ENCODE results near the gene SYCP2.

The SYCP2 gene

GRCh38 chr20:59920944-59921343 is 12.5 kb downstream of the SYCP2 start:
- no peak for DNase-seq (ENCODE audit: extremely low spot score)
- ChIA-PET POLR2A (no interaction called here), CTCF (interaction anchor here (0.9 kb wide), 1 partner anchor 13 kb away, joined by 4 read pairs; the partner anchor contains the start of gene SYCP2)
- TF ChIP-seq, protein P1, sequence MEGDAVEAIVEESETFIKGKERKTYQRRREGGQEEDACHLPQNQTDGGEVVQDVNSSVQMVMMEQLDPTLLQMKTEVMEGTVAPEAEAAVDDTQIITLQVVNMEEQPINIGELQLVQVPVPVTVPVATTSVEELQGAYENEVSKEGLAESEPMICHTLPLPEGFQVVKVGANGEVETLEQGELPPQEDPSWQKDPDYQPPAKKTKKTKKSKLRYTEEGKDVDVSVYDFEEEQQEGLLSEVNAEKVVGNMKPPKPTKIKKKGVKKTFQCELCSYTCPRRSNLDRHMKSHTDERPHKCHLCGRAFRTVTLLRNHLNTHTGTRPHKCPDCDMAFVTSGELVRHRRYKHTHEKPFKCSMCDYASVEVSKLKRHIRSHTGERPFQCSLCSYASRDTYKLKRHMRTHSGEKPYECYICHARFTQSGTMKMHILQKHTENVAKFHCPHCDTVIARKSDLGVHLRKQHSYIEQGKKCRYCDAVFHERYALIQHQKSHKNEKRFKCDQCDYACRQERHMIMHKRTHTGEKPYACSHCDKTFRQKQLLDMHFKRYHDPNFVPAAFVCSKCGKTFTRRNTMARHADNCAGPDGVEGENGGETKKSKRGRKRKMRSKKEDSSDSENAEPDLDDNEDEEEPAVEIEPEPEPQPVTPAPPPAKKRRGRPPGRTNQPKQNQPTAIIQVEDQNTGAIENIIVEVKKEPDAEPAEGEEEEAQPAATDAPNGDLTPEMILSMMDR (IDR thresholded peaks at IDR 0.05; ENCODE audit: control extremely low read depth, extremely low read depth, low read depth, missing control alignments): no peak

- DNase-seq (ENCODE audit: extremely low spot score): no peak
- ChIA-PET CTCF (interaction anchor here (1.3 to 2.4 kb wide), 3 partner anchors 15 to 27 kb away, joined by 4 to 7 read pairs (median 4); partner anchors contain the start of genes FAM217B, PPP1R3D and SYCP2), POLR2A (no interaction called here)
- TF ChIP-seq, protein P1 (IDR thresholded peaks at IDR 0.05; ENCODE audit: control extremely low read depth, extremely low read depth, low read depth, missing control alignments): no peak
Measured at GRCh38 chr20:59912609-59913008, 20.8 kb downstream of the SYCP2 start.

DNA sequence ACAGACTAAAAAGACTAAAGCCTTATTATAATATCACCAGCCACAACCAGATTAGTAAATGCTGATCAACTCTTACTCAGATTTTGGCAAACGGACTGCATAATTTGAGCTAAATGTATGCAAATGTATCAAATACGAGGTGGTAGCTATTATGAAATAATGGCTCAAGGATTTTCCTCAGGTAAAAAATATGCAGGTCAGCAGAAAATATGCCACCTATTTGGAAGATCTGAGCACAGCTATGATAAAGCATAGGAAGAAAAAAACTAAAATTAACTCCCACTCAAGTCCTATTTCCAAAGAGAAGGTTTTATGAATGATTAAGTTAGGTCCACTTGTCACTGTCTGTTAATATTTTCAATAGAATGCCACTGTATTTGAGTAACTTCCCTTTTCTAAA is 22.4 kb downstream of the SYCP2 start:
- ChIA-PET CTCF (interaction anchor here (1.1 to 1.9 kb wide), 3 partner anchors 10 to 75 kb away, joined by 3 to 9 read pairs (median 4); partner anchors contain the start of gene SYCP2), POLR2A (no interaction called here)
- TF ChIP-seq, protein P1 (IDR thresholded peaks at IDR 0.05; ENCODE audit: control extremely low read depth, extremely low read depth, low read depth, missing control alignments): no peak
- DNase-seq (ENCODE audit: extremely low spot score): no peak

GRCh38 chr20:59908855-59909254 is 24.6 kb downstream of the SYCP2 start:
- TF ChIP-seq, protein P1 (IDR thresholded peaks at IDR 0.05; ENCODE audit: control extremely low read depth, extremely low read depth, low read depth, missing control alignments): no peak
- CTCF ChIA-PET: interaction anchor here (1.0 kb wide), 1 partner anchor 13 kb away, joined by 3 read pairs; no protein-coding TSS in a partner anchor
- DNase-seq (ENCODE audit: extremely low spot score): no peak
- POLR2A ChIA-PET: no interaction called here

- CTCF ChIA-PET: no interaction called here
- TF ChIP-seq, protein P1 (IDR thresholded peaks at IDR 0.05; ENCODE audit: control extremely low read depth, extremely low read depth, low read depth, missing control alignments): no peak
- no peak for DNase-seq (ENCODE audit: extremely low spot score)
- POLR2A ChIA-PET: no interaction called here
Measured at GRCh38 chr20:59903621-59904020, 29.8 kb downstream of the SYCP2 start.

DNA sequence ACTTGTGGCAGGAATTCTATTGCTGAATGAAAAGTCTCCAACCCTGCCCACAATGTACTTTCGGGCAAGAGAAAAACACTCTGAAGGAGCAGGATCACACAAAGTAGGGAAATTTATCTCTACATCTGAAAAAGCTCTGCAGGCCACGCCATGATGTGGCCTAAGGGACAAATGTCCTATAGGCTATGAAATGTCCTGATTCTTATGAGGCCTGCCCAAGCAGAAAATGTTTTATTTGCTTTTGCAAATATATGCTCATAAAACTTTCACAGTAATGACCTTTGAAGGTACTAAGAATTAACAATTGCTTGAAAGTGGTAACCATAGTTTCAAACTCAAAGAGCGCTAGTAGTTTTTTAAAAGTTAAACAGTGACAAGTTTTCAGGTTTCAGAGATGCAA is 31.0 kb downstream of the SYCP2 start:
- POLR2A ChIA-PET: no interaction called here
- CTCF ChIA-PET: interaction anchor here (0.8 to 1.2 kb wide), 2 partner anchors 14 to 34 kb away, joined by 3 read pairs; no protein-coding TSS in a partner anchor

More for the DNA sequence above, 31.0 kb downstream of the SYCP2 start:
- TF ChIP-seq, protein P1 (IDR thresholded peaks at IDR 0.05; ENCODE audit: control extremely low read depth, extremely low read depth, low read depth, missing control alignments): no peak
- no peak for DNase-seq (ENCODE audit: extremely low spot score)

All from GM10248 (cell line).